CD4-positive, alpha-beta T cell treated with Interleukin-12 subunit alpha and Interleukin-12 subunit beta, for 1 hour (primary cell): ENCODE data around the gene CEP112.

Source experiments
- DNase-seq: peaks from one replicate; pipeline ENCODE4 v3.0.0-alpha.2; 2020

Gene CEP112

GRCh38 chr17:66191593-66192377, at the start of gene CEP112:
CEP112 (minus strand) TSS chr17:66192133.
- peak; percentile 95 for DNase-seq

GRCh38 chr17:66240630-66241029, 48.7 kb upstream of the CEP112 start:
- DNase-seq = no peak

GRCh38 chr17:66240013-66240412, 48.1 kb upstream of the CEP112 start:
- DNase-seq = no peak

GRCh38 chr17:66235377-66235994, 43.6 kb upstream of the CEP112 start:
- no peak for DNase-seq

GRCh38 chr17:66234611-66235010, 42.7 kb upstream of the CEP112 start:
- no peak for DNase-seq

- DNase-seq = no peak
Measured at GRCh38 chr17:66233023-66233753, 41.3 kb upstream of the CEP112 start.

- DNase-seq = no peak
Measured at GRCh38 chr17:66230922-66231591, 39.1 kb upstream of the CEP112 start.

GRCh38 chr17:66229783-66230538, 38.0 kb upstream of the CEP112 start:
- DNase-seq = no peak

GRCh38 chr17:66228887-66229782, 37.2 kb upstream of the CEP112 start, which contains the start of gene APOH:
APOH (minus strand) TSS chr17:66229415; CDS start chr17:66229379, 36 bp downstream.
- DNase-seq = no peak

- DNase-seq = no peak
Measured at GRCh38 chr17:66227212-66228045, 35.5 kb upstream of the CEP112 start.

- no peak for DNase-seq
Measured at GRCh38 chr17:66222798-66223350, 30.9 kb upstream of the CEP112 start.

- DNase-seq = no peak
Measured at GRCh38 chr17:66221755-66222530, 30.0 kb upstream of the CEP112 start.

GRCh38 chr17:66221343-66221742, 29.4 kb upstream of the CEP112 start:
- DNase-seq = no peak

GRCh38 chr17:66220079-66220835, 28.3 kb upstream of the CEP112 start:
- DNase-seq = no peak

- no peak for DNase-seq
Measured at GRCh38 chr17:66215529-66215911, 23.6 kb upstream of the CEP112 start.

GRCh38 chr17:66214884-66215528, 23.1 kb upstream of the CEP112 start:
- no peak for DNase-seq

- no peak for DNase-seq
Measured at GRCh38 chr17:66211047-66211810, 19.3 kb upstream of the CEP112 start.
